NOMO-1 treated with DMSO at 0.1 percent for 48 hours (cell line): ENCODE measurements around the gene LYZL1.
A peak's percentile ranks its signal among the peaks of the same experiment; 100 is the strongest.
"Not testable (repeated sequence)": the region's sequence is repeated elsewhere in the genome, so short reads cannot be mapped to it uniquely, and the experiment has no call there.

ENCODE experiments used
- DNase-seq: peaks from one replicate; lab custom pipeline; 2025; ENCODE audit not compliant: unreplicated experiment; lab: John Stamatoyannopoulos, UW

The LYZL1 gene

GRCh38 chr10:29327746-29328102 lies 38.9 kb downstream of the LYZL1 start:
- no peak for DNase-seq

- DNase-seq: no peak
Observed at GRCh38 chr10:29328983-29329382, 40.1 kb downstream of the LYZL1 start.

GRCh38 chr10:29329420-29329819 lies 40.5 kb downstream of the LYZL1 start:
- DNase-seq: no peak

GRCh38 chr10:29332061-29332760 lies 43.3 kb downstream of the LYZL1 start:
- DNase-seq: no peak

GRCh38 chr10:29332761-29333148 lies 43.9 kb downstream of the LYZL1 start:
- no peak for DNase-seq

- DNase-seq: not testable (repeated sequence)
Observed at GRCh38 chr10:29337526-29337925, 48.7 kb downstream of the LYZL1 start.

- DNase-seq: no peak
Observed at GRCh38 chr10:29343607-29344038, 54.8 kb downstream of the LYZL1 start.

- DNase-seq: no peak
Observed at GRCh38 chr10:29344073-29344820, 55.4 kb downstream of the LYZL1 start.

- DNase-seq: no peak
Observed at GRCh38 chr10:29345144-29345909, 56.5 kb downstream of the LYZL1 start.

GRCh38 chr10:29345910-29346209 lies 57.0 kb downstream of the LYZL1 start:
- DNase-seq: no peak

GRCh38 chr10:29346296-29347001 lies 57.6 kb downstream of the LYZL1 start:
- DNase-seq: no peak

GRCh38 chr10:29348836-29349235 lies 60.0 kb downstream of the LYZL1 start:
- DNase-seq: no peak

GRCh38 chr10:29353305-29353704 lies 64.4 kb downstream of the LYZL1 start:
- no peak for DNase-seq

GRCh38 chr10:29353887-29354561 lies 65.2 kb downstream of the LYZL1 start:
- DNase-seq: no peak

- peak; percentile 76 for DNase-seq
Observed at GRCh38 chr10:29355411-29355991, 66.6 kb downstream of the LYZL1 start.

- DNase-seq: no peak
Observed at GRCh38 chr10:29356931-29357330, 68.1 kb downstream of the LYZL1 start.

- no peak for DNase-seq
Observed at GRCh38 chr10:29358010-29358616, 69.2 kb downstream of the LYZL1 start.

GRCh38 chr10:29360215-29360853 lies 71.5 kb downstream of the LYZL1 start:
- DNase-seq: not testable (repeated sequence)
